Mucosa of rectum (tissue), 2 donors: ENCODE results near the gene SH3GLB1.

ENCODE experiments used
- H3K27ac ChIP-seq, 2 donors: one replicate each; pipeline ENCODE4 v1.7.0; 2013; ENCODE audit warnings: inconsistent platforms in 2 of 2, low read depth in 2 of 2, low read length in 2 of 2
- H3K27me3 ChIP-seq, 2 donors: one replicate each; pipeline ENCODE4 v1.7.0; 2013; ENCODE audit warnings: low read length in 2 of 2; ENCODE audit not compliant: control insufficient read depth in 2 of 2, insufficient read depth in 2 of 2
- H3K36me3 ChIP-seq, 2 donors: one replicate each; pipeline ENCODE4 v1.7.0; 2013; ENCODE audit warnings: low read length in 2 of 2; ENCODE audit not compliant: control insufficient read depth in 2 of 2, insufficient read depth in 2 of 2
- H3K4me1 ChIP-seq, 2 donors: one replicate each; pipeline ENCODE4 v1.7.0; 2013; ENCODE audit warnings: low read length in 2 of 2, mild to moderate bottlenecking in 1 of 2; ENCODE audit not compliant: control insufficient read depth in 2 of 2, insufficient read depth in 2 of 2
- H3K4me3 ChIP-seq, 2 donors: one replicate each; pipeline ENCODE4 v1.7.0; 2013; ENCODE audit warnings: low read length in 2 of 2
- H3K9ac ChIP-seq, 2 donors: one replicate each; pipeline ENCODE4 v1.7.0; 2013; ENCODE audit warnings: low read length in 2 of 2, low read depth in 1 of 2, mild to moderate bottlenecking in 1 of 2
- H3K9me3 ChIP-seq, 2 donors: one replicate each; pipeline ENCODE4 v1.7.0; 2013; ENCODE audit warnings: low read length in 2 of 2; ENCODE audit not compliant: control insufficient read depth in 2 of 2
- donor health status: healthy.
- donor health status: Normal muscosa, but diverticular disease.

Gene SH3GLB1

GRCh38 chr1:86703696-86704457, 499 bp upstream of the SH3GLB1 start:
- Histone ChIP-seq H3K27me3 (no peaks in the 10 kb centered on the region), H3K4me3 (peak overlapping the region; percentile 90 to 94), H3K27ac (peak overlapping the region; percentile 97 to 99), H3K4me1 (peaks cover 14 to 21% of the 10 kb centered on the region in 2 donors), H3K9me3 (no peaks in the 10 kb centered on the region), H3K36me3 (no peaks in the 10 kb centered on the region), H3K9ac (peak overlapping the region; percentile 82 to 93)

DNA sequence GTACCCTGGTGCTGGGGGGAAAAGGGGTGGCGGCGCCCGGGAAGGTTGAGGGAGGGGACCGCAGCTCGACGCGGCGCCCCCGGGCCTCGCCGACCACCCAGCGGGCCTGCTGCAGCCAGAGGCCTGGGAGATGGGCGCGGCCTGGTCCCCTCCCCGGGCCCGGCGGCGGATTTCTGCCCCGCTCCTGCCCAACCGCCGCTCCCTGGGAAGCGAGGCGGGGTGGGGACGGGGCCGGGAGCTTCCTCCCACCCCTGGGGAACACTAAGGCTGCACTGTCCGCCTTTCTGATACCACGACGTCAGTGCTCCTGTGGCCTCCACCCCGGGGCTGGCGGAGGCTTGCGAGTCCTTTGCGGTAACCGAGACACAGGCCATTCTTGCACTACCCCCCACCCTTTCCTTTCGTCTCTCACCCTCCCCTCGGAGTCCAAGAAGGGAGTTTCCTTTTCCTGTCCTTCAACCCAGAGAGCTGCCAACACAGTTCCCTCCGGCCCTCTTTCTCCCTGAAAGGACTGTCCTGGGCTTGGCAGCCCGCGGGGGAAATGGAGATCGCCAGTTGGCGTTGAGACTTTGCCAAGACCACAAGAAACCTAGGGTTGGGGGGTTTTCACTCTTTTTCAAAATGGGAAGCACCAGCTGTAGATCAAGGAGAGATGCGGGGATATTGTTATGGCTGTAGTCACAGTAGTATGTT, 742 bp downstream of the SH3GLB1 start:
- peak overlapping the region; percentile 82 to 93 for H3K9ac ChIP-seq
- H3K4me3 ChIP-seq, result peak overlapping the region; percentile 90 to 94
- H3K27ac ChIP-seq, result peak overlapping the region; percentile 97 to 99
- no peaks in the 10 kb centered on the region for H3K27me3 ChIP-seq
- H3K36me3 ChIP-seq, result no peaks in the 10 kb centered on the region
- peaks cover 14 to 21% of the 10 kb centered on the region in 2 donors for H3K4me1 ChIP-seq
- H3K9me3 ChIP-seq, result no peaks in the 10 kb centered on the region

- H3K4me1 ChIP-seq, result peaks cover 14 to 21% of the 10 kb centered on the region in 2 donors
Observed at GRCh38 chr1:86705665-86705985, 1.2 kb downstream of the SH3GLB1 start.

GRCh38 chr1:86706018-86706635, 1.8 kb downstream of the SH3GLB1 start:
- H3K36me3 ChIP-seq, result no peaks in the 10 kb centered on the region
- no peaks in the 10 kb centered on the region for H3K9me3 ChIP-seq
- H3K27ac ChIP-seq, result peak overlapping the region; percentile 97 to 99
- no peaks in the 10 kb centered on the region for H3K27me3 ChIP-seq
- peak overlapping the region; percentile 82 to 93 for H3K9ac ChIP-seq
- H3K4me3 ChIP-seq, result peak overlapping the region; percentile 90 to 94
- peaks cover 14 to 21% of the 10 kb centered on the region in 2 donors for H3K4me1 ChIP-seq

More at GRCh38 chr1:86705665-86705985, 1.2 kb downstream of the SH3GLB1 start:
- Histone ChIP-seq H3K27ac (peak overlapping the region; percentile 97 to 99), H3K9me3 (no peaks in the 10 kb centered on the region), H3K9ac (peak overlapping the region; percentile 82 to 93), H3K27me3 (no peaks in the 10 kb centered on the region), H3K4me3 (peak overlapping the region; percentile 90 to 94), H3K36me3 (no peaks in the 10 kb centered on the region)

DNA sequence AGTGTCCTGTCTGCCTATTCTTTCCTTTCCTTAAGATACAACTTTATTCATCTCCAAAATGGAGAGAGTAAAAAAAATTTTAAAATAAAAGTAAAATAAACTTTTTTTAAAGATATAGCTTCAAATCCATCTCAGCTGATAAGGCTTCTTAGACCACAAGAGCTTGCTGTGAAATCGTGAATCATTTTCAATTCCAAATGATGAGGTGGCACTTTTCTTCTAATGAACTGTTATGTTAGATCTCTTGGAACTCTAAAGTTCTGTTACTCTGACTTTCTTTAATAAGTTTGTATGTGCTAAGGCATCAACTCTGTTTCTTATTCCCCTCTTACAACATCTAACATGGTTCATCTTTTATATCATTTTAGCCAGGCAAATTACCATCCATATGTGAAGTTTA, 4.5 kb downstream of the SH3GLB1 start:
- Histone ChIP-seq H3K4me1 (peaks cover 14 to 16% of the 10 kb centered on the region in 2 donors), H3K9me3 (no peaks in the 10 kb centered on the region), H3K27ac (no peak overlapping the region), H3K36me3 (no peaks in the 10 kb centered on the region), H3K9ac (no peak overlapping the region), H3K4me3 (no peak overlapping the region), H3K27me3 (no peaks in the 10 kb centered on the region)

DNA sequence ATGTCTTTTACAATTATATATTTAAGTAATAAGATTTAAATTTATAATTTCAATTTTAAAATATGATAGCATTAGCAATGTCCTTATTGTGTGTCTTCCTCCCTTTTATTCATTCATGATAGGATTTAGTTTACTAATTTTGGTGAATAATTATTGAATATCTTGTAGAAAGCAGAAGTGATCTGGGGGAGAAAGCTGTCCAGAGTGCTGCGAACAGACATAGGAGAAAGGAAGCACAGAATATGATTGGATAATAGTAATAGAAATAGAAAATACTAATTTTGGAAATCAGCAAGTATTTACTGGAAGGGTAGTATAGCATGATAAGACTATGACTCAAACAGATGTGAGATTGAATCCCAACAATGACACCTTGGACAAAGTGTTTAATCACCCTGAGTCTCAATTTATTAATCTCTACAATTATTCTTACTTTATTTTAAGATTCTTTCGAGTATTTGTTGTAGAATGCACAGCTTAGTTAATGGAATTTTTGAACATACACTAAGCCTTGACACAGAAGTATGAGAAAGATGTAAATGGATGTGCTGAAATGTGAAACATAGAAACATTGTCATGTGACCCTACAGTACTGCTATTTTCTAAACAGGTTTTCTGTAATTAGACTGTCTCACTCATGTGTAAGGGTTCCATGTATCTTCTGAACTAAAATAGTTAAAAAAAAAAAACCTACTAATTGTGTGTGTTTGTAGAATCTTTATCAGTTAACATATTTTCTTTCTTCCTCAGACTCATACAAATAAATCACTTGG, 7.9 kb downstream of the SH3GLB1 start:
- Histone ChIP-seq H3K9me3 (no peaks in the 10 kb centered on the region), H3K4me1 (peaks cover 9 to 12% of the 10 kb centered on the region in 2 donors), H3K27ac (no peak overlapping the region)

DNA sequence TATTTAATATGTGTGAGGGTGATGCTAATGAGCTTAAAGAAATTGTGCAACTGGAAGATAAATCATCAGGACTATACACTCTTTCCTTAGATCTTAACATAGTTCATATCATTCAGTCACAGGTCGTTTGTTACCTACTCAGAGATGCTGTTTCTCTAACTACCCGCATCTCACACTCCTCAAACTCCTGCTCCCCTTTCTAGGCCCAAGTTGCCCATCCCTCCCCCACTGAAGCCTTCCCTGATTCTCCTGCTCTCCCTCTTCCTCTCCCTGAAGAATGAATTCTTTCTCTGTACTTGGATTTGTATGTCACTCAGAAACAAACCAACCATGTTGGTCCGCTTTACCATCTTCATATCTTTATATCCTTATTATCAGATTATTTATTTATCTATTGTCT, 9.1 kb downstream of the SH3GLB1 start:
- no peak overlapping the region for H3K4me3 ChIP-seq
- H3K27me3 ChIP-seq, result no peaks in the 10 kb centered on the region
- H3K36me3 ChIP-seq, result peaks cover 4 to 9% of the 10 kb centered on the region in 2 donors
- peaks cover 6 to 11% of the 10 kb centered on the region in 2 donors for H3K4me1 ChIP-seq
- no peak overlapping the region for H3K9ac ChIP-seq
- no peaks in the 10 kb centered on the region for H3K9me3 ChIP-seq
- no peak overlapping the region for H3K27ac ChIP-seq

More for the DNA sequence above, 7.9 kb downstream of the SH3GLB1 start:
- Histone ChIP-seq H3K9ac (no peak overlapping the region), H3K27me3 (no peaks in the 10 kb centered on the region), H3K4me3 (no peak overlapping the region), H3K36me3 (peaks cover 0 to 7% of the 10 kb centered on the region in 2 donors)

DNA sequence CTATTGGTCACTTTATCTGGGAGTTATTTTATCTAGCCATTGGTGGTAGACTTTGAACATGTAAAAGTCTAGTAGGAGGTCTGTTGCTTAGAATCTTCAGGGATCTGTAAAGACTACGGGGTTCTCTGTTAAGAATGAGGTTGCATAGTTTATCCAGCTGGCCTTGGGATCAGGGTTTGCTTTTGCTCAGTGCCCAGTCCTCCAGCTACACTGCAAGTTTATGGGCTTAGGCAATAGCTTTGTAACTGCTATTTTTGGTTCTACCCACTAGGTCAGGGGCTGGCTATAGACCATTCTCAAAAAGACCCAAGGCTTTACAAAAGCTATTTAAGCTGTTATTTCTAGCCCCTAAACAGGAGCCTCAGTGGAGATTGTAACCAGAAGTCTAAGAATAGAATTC, 9.8 kb downstream of the SH3GLB1 start:
- H3K4me3 ChIP-seq, result no peak overlapping the region
- no peak overlapping the region for H3K27ac ChIP-seq

GRCh38 chr1:86714561-86715244, 10.3 kb downstream of the SH3GLB1 start:
- H3K27ac ChIP-seq, result no peak overlapping the region
- H3K4me3 ChIP-seq, result no peak overlapping the region

More for the DNA sequence above, 9.8 kb downstream of the SH3GLB1 start:
- H3K9me3 ChIP-seq, result no peaks in the 10 kb centered on the region
- peaks cover 6 to 11% of the 10 kb centered on the region in 2 donors for H3K4me1 ChIP-seq
- no peaks in the 10 kb centered on the region for H3K27me3 ChIP-seq
- no peak overlapping the region for H3K9ac ChIP-seq
- peaks cover 9 to 14% of the 10 kb centered on the region in 2 donors for H3K36me3 ChIP-seq

More at GRCh38 chr1:86714561-86715244, 10.3 kb downstream of the SH3GLB1 start:
- Histone ChIP-seq H3K27me3 (no peaks in the 10 kb centered on the region), H3K4me1 (peaks cover 6 to 11% of the 10 kb centered on the region in 2 donors), H3K9ac (no peak overlapping the region), H3K36me3 (peaks cover 12 to 17% of the 10 kb centered on the region in 2 donors), H3K9me3 (no peaks in the 10 kb centered on the region)
